NT2/D1 (cell line): ENCODE measurements around the gene SDCBP2.

Experiments used
- SUZ12 ChIP-seq: IDR thresholded peaks from 2 replicates; pipeline ENCODE4 v1.6.1; 2011; ENCODE audit not compliant: insufficient read length, insufficient read depth; ENCODE audit errors: extremely low read depth
- YY1 ChIP-seq: IDR thresholded peaks from 2 replicates; pipeline ENCODE4 v1.6.1; 2011; ENCODE audit not compliant: insufficient read length, insufficient read depth
- ZNF274 ChIP-seq: IDR thresholded peaks from 2 replicates; pipeline ENCODE4 v1.6.1; 2011; ENCODE audit warnings: mild to moderate bottlenecking, low read depth, low read length

DNA sequence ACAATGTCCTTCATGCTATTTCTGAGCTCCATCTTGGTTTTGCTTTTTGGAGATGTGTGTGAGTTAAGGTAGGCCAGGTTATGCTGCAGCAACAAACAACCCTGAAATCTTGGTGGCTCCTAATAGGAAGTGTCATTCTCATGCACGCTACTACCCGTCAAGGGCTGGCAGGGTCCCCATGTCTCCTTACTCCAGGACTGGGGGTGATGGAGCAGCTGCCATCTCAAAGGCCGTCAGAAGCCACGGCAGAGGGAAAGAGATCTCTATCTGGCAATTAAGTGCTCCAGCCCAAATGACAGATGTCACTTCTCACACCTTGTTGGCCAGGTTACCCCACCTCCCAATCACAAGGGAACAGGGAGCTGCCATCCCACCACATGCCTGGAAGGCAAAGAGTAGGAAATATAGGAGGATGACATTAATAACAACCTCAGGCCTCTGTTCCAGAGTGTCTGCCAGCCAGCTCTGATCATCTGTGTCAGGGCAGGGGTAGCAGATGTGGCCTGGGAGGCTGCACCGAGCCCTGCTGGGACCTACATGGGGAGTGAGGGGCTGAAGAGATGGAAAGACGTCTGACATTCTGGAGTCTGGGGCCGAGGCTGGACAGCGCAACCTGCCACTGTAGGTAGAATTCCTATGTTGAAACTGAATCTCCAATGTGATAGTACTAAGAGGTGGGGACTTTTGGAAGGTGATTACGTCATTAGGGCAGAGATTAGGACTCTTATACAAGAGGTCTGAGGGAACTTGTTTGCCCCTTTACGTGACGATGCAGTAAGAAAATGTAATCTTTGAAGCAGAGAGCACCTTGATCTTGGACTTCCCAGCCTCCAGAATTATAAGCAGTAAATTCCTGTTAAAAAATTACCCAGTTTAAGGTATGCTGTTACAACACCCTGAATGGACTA, 4.8 kb upstream of the SDCBP2 start:
- TF ChIP-seq YY1, result no peak
- no peak for TF ChIP-seq ZNF274
- no peak for TF ChIP-seq SUZ12
